Gastrocnemius medialis (tissue), 4 donors: ENCODE results near the gene DCUN1D3.

Experiments used
- POLR2A ChIP-seq, 2 donors: fragments of 450-650 bp; IDR thresholded peaks; one replicate each; pipeline ENCODE4 v1.6.1; 2017; ENCODE audit warnings: antibody characterized with exemption in 2 of 2, mild to moderate bottlenecking in 2 of 2, moderate library complexity in 2 of 2
- TF ChIP-seq, protein P1 (sequence below), 5 experiments: fragments of 450-650 bp in 3 of 5; fragments of 200-600 bp in 2 of 5; sonication (generic) in 2 of 5; IDR thresholded peaks in 4 of 5; conservative IDR thresholded peaks in 1 of 5; 1 replicate in 4 of 5; 2 replicates in 1 of 5; pipeline ENCODE4 v1.5.1; 2016 to 2019; ENCODE audit warnings: antibody characterized with exemption in 5 of 5, mild to moderate bottlenecking in 3 of 5, moderate library complexity in 3 of 5

DNA sequence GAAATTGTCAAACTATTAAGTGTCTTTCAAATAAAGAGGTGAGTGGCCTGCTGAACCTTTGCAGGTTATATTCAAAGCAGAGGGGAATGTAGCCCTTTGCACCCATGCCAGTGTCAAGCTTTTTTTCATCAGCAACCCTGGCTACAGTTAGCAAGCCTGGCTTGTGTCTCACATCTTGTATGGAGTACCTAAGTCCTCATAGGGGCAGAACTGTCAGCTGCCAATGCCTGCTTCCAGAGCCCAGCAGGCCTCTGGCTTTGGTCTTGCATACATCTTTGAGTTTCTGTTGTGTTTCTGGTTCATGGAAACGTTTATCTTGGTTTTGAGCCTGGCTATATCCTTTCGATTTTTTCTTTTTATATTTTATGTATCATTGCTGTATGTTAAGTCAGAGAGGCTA lies 67.1 kb downstream of the DCUN1D3 start:
- TF ChIP-seq, protein P1, sequence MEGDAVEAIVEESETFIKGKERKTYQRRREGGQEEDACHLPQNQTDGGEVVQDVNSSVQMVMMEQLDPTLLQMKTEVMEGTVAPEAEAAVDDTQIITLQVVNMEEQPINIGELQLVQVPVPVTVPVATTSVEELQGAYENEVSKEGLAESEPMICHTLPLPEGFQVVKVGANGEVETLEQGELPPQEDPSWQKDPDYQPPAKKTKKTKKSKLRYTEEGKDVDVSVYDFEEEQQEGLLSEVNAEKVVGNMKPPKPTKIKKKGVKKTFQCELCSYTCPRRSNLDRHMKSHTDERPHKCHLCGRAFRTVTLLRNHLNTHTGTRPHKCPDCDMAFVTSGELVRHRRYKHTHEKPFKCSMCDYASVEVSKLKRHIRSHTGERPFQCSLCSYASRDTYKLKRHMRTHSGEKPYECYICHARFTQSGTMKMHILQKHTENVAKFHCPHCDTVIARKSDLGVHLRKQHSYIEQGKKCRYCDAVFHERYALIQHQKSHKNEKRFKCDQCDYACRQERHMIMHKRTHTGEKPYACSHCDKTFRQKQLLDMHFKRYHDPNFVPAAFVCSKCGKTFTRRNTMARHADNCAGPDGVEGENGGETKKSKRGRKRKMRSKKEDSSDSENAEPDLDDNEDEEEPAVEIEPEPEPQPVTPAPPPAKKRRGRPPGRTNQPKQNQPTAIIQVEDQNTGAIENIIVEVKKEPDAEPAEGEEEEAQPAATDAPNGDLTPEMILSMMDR (IDR thresholded peaks at IDR 0.05 in 4 of 5, conservative IDR thresholded peaks at IDR 0.05 in 1 of 5): no peak
- no peak for TF ChIP-seq POLR2A (IDR thresholded peaks at IDR 0.05)
